HG03108 (cell line): ENCODE results near the gene KCNN3.

ENCODE experiments used
- ATAC-seq: cut with Tn5 transposase; IDR thresholded peaks from one replicate; pipeline ENCODE4 v1.9.1; 2021; ENCODE audit warnings: moderate library complexity; ENCODE audit not compliant: unreplicated experiment

KCNN3 gene

DNA sequence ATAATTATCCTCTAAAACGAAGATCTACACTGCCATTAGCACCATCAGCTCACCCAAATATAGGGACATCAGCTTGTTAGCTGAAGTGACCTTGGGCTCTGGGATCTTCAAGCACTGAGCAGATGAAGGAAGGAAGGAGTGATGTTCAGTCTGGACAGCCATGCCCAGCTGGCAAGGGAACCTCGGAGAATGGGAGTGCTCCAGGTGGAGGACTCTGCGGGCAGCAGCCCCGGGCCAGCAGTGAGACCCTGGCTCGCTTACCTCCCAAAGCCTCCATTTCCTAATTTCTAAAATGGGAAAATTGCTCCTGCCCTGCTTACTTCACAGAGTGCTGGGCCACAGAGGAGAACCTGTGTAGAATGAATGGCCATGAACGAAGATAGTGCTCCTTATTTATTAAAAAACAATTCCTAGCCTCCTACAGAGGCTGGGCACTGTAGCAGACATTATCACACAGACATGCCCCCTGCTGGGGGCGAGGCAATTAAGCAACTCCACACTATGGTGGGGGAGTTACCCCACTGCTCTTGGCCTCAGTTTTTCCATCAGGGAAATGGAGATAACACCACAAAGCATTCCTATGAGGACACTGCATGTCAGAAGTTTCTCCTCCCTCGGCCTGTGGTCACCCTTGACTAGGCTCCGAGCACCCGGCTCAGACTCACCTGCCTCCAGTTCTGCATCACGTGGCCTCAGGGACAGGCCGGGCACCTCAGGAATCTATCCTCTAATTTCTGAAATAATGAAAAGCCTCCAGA lies 117.6 kb downstream of the KCNN3 start:
- ATAC-seq: no peak

DNA sequence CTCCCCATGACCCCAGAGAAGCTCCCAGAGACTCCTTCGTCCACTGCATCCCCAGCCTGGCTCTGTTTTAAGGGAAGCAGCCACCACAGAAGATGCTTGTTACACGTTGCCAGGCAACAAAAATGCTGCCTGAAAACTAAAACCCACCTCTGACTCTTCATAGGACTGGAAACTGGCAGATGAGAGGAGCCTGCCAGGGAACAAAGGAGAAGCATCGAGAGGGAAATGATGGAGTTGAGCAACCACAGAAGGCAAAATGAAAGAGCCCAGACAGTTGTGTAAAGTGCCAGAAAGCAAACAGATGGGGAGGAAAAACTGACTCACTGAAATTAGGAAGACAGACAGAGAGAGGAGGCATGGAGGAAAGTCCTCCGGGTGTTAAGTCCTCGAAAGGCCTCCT lies 118.4 kb downstream of the KCNN3 start:
- ATAC-seq: no peak

DNA sequence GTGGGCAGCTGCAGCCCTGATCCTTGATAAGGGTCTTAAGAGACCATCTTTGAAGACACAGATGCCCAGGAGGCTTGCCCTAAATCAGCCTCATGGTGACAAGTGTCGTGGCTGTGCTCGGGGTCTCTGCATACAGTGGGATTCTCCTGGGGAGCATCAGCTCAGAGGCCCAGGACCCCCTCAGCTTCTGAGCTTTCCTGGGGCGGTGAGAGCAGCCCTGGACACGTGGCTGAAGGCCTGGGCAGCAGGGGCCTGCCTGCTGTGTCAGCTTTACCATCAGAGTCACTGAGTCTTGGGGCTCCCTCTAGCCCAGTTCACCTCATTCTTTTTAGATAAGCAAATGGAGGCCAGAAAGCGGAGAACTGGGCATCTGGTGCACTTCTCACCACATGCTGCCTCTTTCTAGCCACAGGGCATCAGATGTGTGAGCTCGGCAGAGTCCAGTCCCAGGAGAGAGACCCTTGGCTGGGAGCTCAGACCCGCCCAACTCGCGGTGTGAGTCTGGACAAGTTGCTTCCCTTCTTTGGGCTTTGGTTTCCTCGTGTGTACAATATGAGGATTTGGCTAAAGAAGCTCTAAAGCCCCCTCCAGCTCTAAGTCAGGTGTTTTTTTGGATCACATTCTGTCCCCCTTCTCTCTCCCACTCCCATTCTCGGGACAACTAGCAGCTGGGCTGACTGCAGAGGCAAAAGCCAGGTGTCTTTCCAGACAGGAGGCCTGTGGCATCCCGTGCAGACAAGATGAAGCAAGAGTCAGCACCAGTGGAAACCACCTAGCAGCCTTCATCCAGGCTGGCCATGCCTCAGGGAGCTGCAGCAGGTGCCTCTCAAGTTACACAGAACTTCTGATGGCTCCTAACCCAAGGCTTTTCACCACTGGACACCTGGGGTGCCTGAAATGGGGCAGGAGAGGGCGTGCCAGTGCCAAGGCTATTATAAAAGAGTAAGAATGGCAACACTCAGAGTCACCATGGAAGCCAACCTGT lies 119.1 kb downstream of the KCNN3 start:
- ATAC-seq: no peak

DNA sequence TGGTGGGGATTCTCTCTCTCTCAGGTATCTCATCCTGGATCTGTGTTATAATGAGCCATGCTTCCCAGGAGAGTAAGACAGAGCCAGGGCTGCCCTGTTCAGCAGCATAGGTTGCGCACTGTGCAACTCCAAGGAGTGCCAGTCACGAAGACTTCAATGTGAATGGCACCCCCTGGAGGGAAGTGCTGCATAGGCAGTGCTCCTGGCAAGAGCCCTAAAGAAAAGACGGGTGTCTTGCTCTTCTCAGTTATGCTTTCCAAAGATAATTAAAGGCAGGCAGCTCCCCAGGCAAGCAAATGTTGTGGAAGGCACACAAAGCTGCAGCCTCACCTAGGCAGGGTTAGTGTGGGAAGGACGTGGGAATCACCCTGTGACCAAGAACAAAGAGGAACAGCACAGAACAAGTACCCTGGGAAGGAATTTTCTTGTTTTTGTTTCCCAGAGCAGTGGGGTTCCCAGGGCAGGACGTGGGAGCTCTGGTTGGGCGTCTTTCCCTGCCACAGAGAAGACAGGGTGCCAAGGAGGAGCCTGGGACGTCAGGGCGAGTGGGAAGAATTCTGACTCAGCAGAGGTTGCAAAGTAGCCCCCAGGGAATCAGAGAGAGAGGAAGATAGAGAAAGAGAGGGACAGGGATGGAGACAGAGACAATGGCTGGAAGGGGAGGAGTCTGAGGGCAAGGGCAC lies 120.9 kb downstream of the KCNN3 start:
- ATAC-seq: no peak

DNA sequence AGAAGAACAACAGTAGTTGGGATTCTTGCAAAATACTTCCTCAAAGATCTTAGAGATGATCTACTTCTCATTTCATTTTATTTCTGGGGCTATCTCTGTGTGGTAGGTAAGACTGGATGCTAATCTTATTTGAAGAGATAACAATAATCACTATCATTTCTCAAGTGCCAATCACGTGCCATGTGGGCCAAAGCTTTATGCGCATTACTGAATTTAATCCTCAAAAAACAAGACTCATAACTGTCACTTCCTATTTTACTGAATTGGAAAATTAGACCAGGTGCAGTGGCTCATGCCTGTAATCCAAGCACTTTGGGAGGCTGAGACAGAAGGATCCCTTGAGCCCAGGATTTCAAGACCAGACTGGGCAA lies 121.7 kb downstream of the KCNN3 start:
- no peak for ATAC-seq

DNA sequence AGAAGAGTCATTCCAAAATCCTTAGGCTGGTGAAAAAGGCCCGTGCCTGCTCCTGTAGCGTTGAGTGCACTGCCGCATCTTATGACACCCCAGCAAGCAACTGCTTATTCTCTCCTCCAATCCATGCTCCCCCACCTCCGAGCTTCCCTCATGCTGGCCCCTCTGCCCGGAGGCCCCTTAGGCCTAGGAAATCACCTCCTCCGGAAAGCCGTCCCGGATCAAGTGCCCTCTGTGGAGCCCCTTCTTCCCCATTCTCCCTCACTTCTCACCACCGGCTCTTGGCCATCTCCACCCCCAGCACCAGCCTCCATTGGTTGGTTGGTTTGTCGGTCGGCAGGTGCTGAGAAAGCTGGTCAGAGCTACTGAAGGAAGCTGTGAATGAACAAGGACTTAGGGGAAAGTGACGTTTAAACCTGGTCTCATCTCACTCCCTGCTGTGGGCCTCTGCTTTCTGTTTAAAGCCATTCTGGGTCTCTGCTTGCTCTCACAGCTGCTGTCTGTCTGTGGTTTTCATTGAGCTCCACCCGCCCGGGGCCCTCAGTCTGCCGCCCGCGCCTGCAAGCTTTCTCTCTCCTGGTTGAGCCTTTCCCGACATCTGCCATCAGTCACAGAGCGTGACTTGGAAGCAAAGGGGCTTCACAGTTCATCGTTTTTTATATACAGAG lies 122.2 kb downstream of the KCNN3 start:
- ATAC-seq: peak; percentile 85

DNA sequence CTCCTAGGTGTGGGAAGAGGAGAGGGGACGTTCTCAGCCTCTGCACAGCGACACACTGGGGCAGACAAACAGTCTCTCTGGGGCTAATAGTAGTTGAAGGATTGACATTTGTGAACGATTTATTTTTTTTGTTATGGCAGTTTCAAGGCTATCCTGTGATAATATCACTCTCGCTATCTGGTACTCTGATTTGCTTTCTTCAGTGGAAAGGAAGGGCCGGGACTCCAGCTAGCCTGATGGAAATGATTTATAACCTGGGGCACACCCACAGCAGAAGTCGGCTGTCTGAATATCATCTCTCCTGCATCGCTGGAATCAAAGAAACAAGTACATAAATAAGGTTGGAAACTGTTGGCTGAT lies 122.7 kb downstream of the KCNN3 start:
- ATAC-seq: no peak

DNA sequence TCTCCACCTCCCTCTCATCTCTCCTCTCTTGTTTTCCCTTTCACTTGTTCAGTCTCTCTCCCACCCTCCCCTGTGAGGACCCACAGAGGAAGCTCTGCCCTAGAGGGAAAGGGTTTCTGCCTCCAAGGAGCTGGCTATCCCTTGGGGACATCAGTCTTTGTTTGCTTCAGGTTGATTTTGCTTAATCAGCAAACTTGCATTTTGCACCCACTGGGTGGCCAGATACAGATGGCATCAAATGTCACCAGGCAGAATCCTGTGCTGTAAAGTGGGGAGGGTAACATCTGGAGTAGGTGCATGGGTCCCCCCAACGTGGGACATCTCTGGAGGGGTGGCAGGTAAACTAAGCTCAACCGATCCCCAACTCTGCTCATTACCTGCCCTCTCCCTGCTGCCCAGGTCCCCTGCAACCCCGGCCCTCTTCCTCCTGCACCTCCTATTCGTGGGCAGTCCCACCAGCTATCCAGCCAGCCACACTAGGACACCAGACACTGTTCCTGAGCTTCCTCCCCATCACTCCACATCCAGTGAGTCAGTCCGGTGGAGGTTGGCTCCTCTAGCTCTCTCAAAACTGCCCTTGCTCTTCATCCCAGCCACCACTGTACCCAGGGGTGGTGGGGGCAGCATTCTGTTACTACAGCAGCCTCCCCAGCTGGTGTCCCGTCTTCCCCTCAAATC lies 123.3 kb downstream of the KCNN3 start:
- no peak for ATAC-seq

DNA sequence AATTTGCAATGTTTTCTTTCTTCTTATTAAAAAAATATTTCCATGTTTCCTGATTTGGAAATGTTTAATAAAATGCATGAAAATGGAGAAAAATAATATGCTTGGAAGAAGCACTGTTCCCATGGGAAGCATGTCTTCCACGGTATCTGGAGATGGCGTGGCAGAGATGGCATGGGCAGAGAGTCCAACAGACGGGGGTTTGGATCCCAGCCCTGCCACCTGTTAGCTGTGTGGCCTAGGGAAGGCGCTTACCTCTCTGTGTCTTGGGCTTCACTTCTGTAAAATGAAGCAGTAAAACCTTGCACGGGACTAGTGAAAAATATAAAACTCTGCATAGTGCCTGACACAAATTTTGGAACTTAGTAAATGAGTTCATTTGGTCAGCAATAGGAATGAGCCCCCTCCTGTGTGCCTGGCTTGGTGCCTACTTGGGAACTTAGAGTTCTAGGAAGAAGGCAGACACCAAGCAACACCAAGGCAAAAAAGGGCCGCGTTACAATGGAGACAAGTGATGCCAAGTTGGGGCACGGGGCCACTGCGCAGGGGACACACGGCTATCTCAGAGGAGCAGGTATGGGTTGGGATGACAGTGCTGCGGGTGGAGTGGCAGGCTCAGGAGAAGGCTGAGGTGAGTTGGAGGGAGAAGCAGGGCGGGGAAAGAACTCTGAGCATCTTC lies 124.2 kb downstream of the KCNN3 start:
- ATAC-seq: no peak

DNA sequence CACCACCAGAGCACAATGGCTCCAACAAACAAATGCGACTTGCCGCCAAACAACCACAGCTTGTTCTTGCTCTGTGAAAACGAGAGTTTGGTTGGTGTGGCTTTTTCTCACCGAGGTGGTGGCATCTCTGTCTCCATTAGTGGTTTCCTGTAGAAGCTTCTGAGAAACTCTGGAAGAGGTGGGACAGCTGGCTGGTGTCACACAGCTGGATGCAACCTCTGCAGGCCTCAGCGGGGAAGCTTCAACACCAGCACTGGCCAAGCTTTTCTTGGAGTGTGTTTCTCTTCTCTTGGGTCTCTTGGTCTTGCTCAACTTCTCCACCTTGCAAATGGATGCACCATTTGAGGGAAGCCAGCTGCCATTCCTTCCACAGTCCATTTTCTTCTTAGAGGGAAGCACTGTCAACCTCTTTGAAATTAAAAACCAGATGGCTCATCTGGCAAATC lies 124.8 kb downstream of the KCNN3 start:
- ATAC-seq: no peak

DNA sequence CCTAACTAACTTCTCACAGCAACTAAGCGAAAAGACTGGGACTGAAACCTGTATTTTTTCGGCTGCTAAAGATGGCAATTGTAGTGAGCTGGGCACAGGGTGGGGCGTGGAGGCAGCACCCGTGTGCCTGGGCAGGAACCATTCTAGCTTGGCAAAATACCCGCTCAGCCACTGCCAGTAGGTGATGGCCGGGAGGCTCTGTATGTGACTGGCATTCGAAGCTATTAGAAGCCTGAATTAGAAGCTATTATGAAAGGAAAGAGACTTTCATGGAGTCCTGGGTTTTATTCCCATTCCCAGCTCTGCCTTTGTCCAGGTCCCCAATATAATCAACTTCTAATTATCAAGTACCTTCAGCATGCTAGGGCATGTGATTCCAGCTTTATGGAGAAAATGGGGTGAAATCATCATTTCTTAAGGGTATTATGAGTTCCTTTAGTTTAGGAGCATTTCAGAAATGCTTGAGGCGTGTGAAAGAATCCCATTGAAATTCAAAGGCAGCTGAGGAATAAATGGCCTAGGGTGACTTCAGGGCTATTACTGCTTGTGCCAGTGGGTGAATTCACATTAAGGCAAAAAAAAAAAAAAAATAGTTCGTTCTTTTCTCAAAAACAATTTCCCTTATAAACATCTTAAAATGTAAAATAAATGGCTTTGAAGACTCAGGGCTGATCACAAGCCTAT lies 125.6 kb downstream of the KCNN3 start:
- no peak for ATAC-seq

DNA sequence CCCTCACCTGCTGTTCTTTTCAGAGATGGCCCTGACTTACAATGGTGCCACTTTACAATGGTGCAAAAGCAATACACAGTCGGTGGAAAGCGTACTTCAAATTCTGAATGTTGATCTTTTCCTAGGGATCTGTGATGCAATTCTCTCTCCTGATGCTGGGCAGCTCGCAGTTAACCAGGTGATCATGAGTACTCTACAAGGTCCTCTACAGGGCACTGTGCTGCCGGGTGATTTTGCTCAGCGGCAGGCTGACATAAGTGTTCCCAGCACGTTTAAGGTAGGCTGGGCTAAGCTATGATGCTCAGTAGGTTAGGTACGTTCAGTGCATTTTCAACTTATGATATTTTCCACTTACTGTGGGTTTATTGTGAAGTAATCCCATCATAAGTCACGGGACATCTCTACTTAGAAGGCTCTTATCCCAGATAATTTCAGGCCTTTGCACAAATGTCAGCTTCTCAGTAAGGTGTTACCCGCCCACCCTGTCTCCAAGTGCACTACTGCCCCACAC lies 126.5 kb downstream of the KCNN3 start:
- no peak for ATAC-seq

DNA sequence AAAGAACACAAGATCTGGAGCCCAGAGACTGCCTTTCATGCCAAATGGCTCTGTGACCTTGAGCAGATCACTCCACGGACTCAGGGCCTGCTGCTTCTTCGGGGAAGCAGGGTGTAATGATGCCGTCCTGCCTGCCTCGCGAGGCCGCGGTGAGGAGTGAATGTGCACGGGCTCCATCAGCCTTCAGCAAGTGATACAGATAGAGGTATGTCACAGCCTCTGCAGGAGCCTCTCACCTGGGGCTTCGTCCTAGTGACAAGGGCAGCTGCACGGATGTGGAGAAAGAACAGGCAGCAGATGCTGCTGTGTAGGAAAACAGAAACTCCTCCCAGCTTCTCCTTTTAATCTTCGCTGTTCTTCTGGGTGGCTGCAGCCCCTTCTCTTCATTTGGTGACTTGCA lies 127.5 kb downstream of the KCNN3 start:
- ATAC-seq: no peak

DNA sequence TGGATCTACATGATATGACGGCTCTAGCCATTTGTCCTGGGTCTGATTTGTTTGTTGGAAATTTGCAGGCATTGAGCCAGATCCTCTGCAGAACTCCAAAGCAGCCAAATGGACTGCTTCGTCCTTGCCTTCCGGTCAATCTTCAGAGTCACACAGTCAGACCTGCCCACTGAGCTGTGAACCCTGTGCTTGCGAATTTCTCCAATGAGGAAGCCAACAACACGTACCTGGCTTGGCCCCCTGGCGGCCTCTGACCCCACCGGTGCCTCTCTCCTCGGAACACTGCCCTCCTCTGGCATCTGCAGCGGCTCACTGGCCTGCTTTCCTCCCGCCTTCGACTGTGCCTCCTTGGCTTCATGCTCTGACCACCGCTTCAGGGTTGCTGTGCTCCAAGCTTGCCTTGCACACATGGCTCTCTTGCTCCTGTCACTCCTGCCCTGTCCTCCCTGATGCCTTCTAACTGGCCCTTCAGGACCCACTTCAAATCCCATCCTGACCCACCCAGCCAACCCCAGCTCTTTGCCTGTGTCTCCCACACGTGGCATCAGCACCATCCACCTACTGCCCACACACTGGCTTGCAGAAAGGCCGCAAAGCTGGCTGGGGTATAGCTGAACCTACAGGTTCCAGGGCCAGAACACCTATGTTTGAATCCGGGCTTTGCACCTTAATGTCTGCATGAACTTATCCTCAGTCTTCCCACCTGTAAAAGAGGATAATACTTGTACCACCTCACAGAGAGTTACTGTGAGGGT lies 128.2 kb downstream of the KCNN3 start:
- no peak for ATAC-seq

DNA sequence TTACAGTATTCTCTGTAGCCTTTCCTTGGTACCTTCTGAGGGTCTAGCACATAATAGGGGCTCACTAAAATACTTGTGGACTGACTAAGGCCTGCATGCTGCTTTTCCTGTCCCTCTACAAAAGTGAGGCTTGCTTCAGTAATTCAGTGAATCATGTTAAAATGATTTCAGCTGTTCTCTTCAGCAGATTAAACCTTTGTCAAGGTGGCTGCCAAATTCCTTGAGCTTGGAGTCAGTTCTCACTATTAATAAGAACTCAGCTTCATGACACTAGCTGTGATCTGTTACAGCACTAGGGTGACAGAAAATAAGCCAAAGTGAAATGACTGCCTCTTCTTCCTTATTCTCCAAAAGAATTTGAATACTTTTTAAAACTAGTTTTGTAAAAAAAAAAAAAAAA lies 128.8 kb downstream of the KCNN3 start:
- ATAC-seq: no peak

DNA sequence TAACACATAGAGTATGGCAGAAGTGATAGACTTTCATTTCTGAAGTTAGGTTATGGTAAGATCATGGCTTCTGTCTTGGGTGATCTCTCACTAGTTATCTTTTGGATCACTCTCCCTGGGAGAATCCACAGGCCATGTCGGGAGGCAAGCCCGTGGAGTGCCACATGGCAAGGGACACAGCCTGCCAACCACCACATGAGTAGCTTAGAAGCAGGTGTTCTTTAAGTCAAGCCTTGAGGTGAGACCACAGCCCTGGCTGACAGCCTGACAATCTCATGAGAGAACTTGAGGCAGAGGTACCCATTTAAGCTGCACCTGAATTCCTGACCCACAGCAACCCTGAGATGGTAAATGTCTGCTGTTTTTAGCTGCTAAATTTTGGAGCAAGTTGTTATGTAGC lies 130.4 kb downstream of the KCNN3 start:
- ATAC-seq: no peak

DNA sequence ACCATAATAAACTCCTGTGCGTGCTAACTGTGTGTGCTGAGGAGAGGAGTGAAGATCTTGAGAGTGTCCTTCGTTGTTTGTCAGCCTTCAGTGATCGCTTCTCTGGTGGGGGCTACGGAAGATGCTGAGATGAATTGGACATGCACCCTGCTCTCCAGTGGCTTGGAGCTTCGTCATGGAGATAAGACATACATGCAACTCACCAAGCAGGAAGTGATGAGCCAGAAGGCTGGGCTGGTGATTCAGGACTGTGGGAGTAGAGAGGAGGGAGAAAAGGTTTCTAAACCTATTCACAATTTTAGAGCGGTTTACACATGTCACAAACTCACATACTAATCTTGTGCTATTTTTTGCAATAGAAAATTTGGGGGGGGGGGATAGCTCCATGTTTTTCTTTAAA lies 133.2 kb downstream of the KCNN3 start:
- no peak for ATAC-seq

DNA sequence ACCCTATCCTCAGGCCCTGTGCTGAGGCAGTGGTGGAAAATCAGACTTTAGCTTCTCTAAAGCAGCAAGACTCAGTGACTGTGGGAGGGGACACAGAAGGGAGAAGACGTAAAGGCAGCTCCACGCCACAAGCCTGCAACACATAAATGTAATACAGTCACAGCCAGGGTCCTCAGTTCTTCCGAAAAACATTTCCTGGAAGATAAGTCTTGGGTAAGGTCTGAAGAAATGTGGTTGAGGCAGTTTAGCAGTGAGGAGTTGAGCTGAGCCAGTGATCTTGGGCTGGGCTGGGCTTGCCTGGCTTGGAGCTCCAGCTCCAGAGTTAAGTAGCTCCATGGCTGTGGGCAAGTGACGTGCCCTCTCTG lies 134.3 kb downstream of the KCNN3 start:
- ATAC-seq: no peak
